ENCODE results near the gene SRD5A3.
A peak's percentile ranks its signal among the peaks of the same experiment; 100 is the strongest.

The SRD5A3 gene

DNA sequence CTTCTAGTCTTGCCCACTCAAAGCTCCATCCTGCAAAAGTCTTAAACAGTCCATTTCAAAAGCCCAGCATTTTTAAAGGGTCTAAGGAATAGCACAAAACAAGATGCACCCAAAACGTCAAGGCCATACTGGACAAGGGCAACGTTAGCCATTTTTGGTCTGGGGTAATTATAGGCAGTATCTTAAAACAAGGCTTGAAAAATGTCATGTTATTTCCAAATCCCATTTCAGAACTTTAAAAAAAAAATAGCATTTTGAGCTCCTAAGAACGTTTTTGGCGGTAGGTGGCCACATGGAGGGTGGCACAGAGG, 49.1 kb downstream of the SRD5A3 start:
- Histone ChIP-seq H3K27ac (ENCODE audit: low read depth, low read length, severe bottlenecking) (peak overlapping the region; percentile 82), H3K36me3 (ENCODE audit: control insufficient read depth, insufficient read depth, low read length) (peaks cover 8% of the 10 kb centered on the region), H3K9me3 (ENCODE audit: control insufficient read depth, low read length) (no peaks in the 10 kb centered on the region), H3K4me3 (ENCODE audit: extremely low read depth, insufficient read depth, low read length, poor library complexity, severe bottlenecking) (peak overlapping the region; percentile 91), H3K4me1 (ENCODE audit: control insufficient read depth, insufficient read depth, low read length, poor library complexity, severe bottlenecking) (no peaks in the 10 kb centered on the region)
- WGBS, 2 experiments (ENCODE audit: insufficient coverage in 2 of 2) = 0% methylated on average over 2 to 3 of the region's 4 CpGs

DNA sequence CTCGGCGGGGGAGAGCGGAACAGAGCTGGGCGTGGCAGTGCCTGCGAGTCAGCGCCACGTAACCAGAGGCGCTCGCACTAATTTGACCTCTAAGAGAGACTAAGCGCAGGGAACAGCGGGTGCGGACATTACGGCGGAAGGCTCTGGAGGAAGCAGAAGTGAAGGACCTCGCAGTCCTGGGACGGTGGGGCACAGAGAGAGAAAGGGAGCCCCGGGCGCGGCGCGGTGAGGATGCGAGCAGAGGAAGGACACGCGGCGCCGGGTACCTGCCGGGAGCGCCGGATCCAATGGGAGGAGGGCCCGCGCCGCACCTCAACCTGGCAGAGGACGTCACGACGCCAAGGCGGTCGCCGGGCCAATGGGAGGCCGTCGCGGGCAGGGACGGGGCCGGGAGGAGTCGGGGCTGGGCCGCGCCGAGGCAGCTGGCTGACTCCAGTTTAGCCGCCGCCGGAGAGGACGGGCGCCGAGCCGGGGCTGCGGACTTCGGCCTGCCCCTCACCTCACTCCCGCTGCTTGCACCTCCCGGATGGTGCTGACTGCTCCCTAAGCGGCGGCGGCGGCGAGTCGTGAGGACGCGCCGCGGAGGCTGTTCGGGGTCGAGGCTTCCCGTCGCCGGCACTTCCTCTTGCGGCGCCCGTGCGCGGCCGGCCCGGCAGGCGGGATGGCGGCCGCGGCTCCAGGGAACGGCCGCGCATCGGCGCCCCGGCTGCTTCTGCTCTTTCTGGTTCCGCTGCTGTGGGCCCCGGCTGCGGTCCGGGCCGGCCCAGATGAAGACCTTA, 49.7 kb downstream of the SRD5A3 start, which contains the start of gene TMEM165:
TMEM165 (plus strand) TSS at position 429 of the 779 bp plus-strand sequence; CDS start at position 662, 233 bp downstream.
- peak within 1 kb of the TSS; percentile 91 for H3K4me3 ChIP-seq (ENCODE audit: extremely low read depth, insufficient read depth, low read length, poor library complexity, severe bottlenecking)
- 0 to 1% methylated on average over 84 to 85 of the region's 95 CpGs for WGBS, 2 experiments (ENCODE audit: insufficient coverage in 2 of 2)
- no peaks in the 10 kb centered on the region for H3K9me3 ChIP-seq (ENCODE audit: control insufficient read depth, low read length)
- no peaks in the 10 kb centered on the region for H3K4me1 ChIP-seq (ENCODE audit: control insufficient read depth, insufficient read depth, low read length, poor library complexity, severe bottlenecking)
- peaks cover 12% of the 10 kb centered on the region for H3K36me3 ChIP-seq (ENCODE audit: control insufficient read depth, insufficient read depth, low read length)
- H3K27ac ChIP-seq (ENCODE audit: low read depth, low read length, severe bottlenecking) = peak within 1 kb of the TSS; percentile 82

DNA sequence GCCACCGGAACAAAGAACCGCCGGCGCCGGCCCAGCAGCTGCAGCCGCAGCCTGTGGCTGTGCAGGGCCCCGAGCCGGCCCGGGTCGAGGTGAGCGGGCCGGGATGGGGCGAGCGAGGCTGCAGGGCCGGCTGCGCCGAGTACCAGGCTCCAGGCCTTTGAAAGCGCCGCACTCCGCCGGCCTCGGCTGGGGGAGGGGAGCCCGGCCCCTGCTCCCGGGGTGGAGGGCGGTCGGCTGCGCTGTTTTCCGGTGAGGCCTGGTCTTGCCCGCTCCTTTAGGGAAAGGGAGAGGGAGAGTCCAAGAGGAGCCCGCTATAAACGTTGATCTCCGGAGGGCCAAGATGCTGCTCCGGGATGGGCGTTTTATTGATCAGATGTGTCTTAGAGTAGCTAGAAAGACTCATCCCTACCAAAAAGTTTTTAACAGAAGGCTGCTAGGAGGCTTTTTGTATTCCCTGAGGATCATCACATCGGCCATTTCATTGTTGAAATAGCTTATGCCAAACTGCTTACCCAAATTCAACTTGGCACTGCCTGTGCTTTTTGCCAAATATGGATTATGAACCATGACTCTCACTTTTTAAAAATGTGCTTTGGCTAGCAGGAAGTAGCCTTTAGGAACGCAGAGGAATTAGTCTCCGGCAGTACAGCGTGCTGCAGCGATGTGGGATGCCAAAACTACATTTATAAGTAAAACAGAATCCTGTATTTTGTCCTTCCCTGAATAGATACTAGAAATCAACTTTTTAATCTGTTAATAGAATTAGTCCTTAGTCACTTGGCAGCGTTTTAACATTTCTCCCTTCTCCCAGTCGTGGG, 50.5 kb downstream of the SRD5A3 start:
- Histone ChIP-seq H3K9me3 (ENCODE audit: control insufficient read depth, low read length) (no peaks in the 10 kb centered on the region), H3K4me3 (ENCODE audit: extremely low read depth, insufficient read depth, low read length, poor library complexity, severe bottlenecking) (peak overlapping the region; percentile 91), H3K36me3 (ENCODE audit: control insufficient read depth, insufficient read depth, low read length) (peaks cover 19% of the 10 kb centered on the region), H3K27ac (ENCODE audit: low read depth, low read length, severe bottlenecking) (peak overlapping the region; percentile 82), H3K4me1 (ENCODE audit: control insufficient read depth, insufficient read depth, low read length, poor library complexity, severe bottlenecking) (no peaks in the 10 kb centered on the region)
- 0 to 1% methylated on average over 28 to 32 of the region's 41 CpGs for WGBS, 2 experiments (ENCODE audit: insufficient coverage in 2 of 2)

DNA sequence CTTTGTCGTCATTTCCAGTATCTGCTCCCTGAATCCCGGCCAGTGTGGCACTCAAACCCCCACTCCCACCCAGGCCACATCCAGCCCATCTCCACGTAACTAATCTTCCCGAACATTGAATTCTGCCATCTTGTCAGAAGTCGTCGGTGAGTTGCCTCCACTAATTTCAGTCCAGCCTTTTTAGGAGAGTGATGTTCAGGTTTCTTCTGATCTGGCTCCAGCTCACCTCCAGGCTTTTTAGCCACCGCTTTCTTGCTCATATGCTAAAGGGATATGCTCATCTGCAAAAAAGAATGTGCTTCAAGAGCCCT, 51.0 kb downstream of the SRD5A3 start:
- no peak overlapping the region for H3K27ac ChIP-seq (ENCODE audit: low read depth, low read length, severe bottlenecking)
- H3K9me3 ChIP-seq (ENCODE audit: control insufficient read depth, low read length) = no peaks in the 10 kb centered on the region
- peaks cover 23% of the 10 kb centered on the region for H3K36me3 ChIP-seq (ENCODE audit: control insufficient read depth, insufficient read depth, low read length)
- H3K4me3 ChIP-seq (ENCODE audit: extremely low read depth, insufficient read depth, low read length, poor library complexity, severe bottlenecking) = peak overlapping the region; percentile 91
- H3K4me1 ChIP-seq (ENCODE audit: control insufficient read depth, insufficient read depth, low read length, poor library complexity, severe bottlenecking) = no peaks in the 10 kb centered on the region
- 1 to 14% methylated on average over 5 to 7 of the region's 7 CpGs for WGBS, 2 experiments (ENCODE audit: insufficient coverage in 2 of 2)

DNA sequence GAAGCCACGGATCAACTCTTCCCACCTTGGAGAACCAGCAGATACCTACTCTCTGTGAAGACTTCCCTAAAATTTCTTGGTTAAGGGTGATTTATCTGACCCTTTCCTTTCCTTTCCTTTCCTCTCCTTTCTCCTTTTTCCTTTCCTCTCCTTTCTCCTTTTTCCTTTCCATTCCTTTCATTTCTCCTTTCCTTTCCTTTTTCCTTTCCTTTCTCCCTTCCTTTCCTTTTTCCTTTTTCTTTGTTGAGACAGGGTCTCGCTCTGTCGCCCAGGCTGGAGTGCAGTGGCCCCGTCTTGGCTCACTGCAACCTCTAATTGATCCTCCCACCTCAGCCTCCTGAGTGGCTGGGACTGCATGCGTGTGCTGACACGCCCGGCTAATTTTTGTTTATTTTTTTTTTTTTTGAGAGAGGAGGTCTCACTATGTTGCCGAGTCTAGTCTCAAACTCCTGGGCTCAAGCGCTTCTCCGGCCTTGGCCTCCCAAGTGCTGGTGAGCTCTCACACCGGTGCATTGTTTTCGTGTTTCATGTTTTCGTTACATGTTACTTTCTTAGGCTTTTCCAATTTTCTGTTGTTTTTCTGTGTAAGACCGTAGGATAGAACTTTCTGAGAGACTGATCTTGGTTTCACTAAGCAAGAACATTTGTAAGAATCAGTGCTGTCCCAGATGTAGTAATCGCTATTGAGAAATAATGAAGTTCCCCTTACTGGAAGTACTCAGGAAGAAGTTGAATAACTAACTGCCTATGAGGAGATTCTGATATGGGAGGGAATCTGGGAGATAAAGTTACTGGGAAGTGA, 51.7 kb downstream of the SRD5A3 start:
- WGBS, 2 experiments (ENCODE audit: insufficient coverage in 2 of 2) = 9 to 25% methylated on average over 8 to 9 of the region's 15 CpGs
- Histone ChIP-seq H3K4me3 (ENCODE audit: extremely low read depth, insufficient read depth, low read length, poor library complexity, severe bottlenecking) (peak overlapping the region; percentile 91), H3K4me1 (ENCODE audit: control insufficient read depth, insufficient read depth, low read length, poor library complexity, severe bottlenecking) (no peaks in the 10 kb centered on the region), H3K9me3 (ENCODE audit: control insufficient read depth, low read length) (no peaks in the 10 kb centered on the region), H3K27ac (ENCODE audit: low read depth, low read length, severe bottlenecking) (no peak overlapping the region), H3K36me3 (ENCODE audit: control insufficient read depth, insufficient read depth, low read length) (peaks cover 27% of the 10 kb centered on the region)

DNA sequence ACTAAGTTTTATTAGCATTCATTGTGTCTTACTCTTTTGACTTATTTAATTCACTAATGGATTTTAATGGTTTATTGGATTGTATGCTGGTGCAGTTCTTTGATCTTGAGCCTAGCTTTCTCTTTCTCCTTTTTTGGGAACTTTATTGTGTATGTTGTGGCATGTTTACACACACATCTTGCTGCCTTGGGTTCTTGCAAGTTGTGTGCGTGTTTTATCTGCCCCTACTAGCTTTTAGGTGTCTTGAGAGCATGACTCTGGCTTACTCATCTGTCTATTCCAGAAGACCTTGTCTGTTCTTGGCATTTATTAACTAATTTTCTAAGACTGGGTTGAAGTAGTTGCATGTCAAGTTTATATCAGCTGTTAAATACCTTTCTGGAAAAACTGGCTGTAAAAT, 52.4 kb downstream of the SRD5A3 start:
- peaks cover 33% of the 10 kb centered on the region for H3K36me3 ChIP-seq (ENCODE audit: control insufficient read depth, insufficient read depth, low read length)
- H3K4me1 ChIP-seq (ENCODE audit: control insufficient read depth, insufficient read depth, low read length, poor library complexity, severe bottlenecking) = no peaks in the 10 kb centered on the region
- WGBS, 2 experiments (ENCODE audit: insufficient coverage in 2 of 2) = no CpG with 5 or more reads among the region's 1 CpG
- peak overlapping the region; percentile 91 for H3K4me3 ChIP-seq (ENCODE audit: extremely low read depth, insufficient read depth, low read length, poor library complexity, severe bottlenecking)
- no peaks in the 10 kb centered on the region for H3K9me3 ChIP-seq (ENCODE audit: control insufficient read depth, low read length)
- no peak overlapping the region for H3K27ac ChIP-seq (ENCODE audit: low read depth, low read length, severe bottlenecking)

DNA sequence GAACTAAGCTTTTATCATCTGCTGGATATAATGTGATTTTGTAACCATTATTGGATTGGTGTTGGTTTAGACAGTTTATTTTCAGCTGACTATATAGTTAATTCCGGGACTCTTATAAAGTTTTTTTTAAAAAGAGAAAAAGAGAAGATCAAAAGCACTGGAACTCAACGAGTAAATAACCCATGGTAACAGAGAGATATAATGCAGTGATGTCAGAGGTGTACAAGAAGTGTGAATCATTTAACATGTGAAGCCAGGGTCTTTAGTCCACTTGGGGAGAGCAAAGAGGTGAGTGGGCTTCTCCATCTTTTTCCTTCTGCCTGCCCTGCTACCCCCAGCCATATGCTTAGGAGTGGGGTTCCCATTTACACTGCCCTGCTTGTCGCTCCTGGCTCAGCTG, 52.9 kb downstream of the SRD5A3 start:
- Histone ChIP-seq H3K4me1 (ENCODE audit: control insufficient read depth, insufficient read depth, low read length, poor library complexity, severe bottlenecking) (no peaks in the 10 kb centered on the region), H3K27ac (ENCODE audit: low read depth, low read length, severe bottlenecking) (no peak overlapping the region), H3K36me3 (ENCODE audit: control insufficient read depth, insufficient read depth, low read length) (peaks cover 38% of the 10 kb centered on the region), H3K4me3 (ENCODE audit: extremely low read depth, insufficient read depth, low read length, poor library complexity, severe bottlenecking) (peak overlapping the region; percentile 91), H3K9me3 (ENCODE audit: control insufficient read depth, low read length) (no peaks in the 10 kb centered on the region)
- 83 to 94% methylated on average over 3 of the region's 3 CpGs for WGBS, 2 experiments (ENCODE audit: insufficient coverage in 2 of 2)

DNA sequence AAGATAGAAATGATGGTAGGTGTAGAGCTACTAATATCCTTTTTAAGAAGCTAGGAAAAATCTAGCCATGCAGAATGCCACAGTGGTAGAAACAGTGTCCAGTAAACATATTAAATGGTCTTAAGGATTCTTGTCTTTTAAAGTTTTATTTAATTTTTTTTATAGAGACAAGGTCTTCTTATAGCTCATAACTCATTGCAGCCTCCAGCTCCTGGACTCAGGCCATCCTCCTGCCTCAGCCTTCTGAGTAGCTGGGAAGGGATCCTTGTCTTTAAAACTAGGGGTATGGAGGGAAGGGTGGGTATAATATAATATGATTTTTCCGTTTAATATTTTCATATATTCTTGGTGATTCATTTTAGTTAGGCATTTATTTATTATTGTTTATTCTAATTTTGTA, 53.5 kb downstream of the SRD5A3 start:
- Histone ChIP-seq H3K9me3 (ENCODE audit: control insufficient read depth, low read length) (no peaks in the 10 kb centered on the region), H3K4me3 (ENCODE audit: extremely low read depth, insufficient read depth, low read length, poor library complexity, severe bottlenecking) (peak overlapping the region; percentile 91), H3K4me1 (ENCODE audit: control insufficient read depth, insufficient read depth, low read length, poor library complexity, severe bottlenecking) (no peaks in the 10 kb centered on the region), H3K36me3 (ENCODE audit: control insufficient read depth, insufficient read depth, low read length) (peaks cover 44% of the 10 kb centered on the region), H3K27ac (ENCODE audit: low read depth, low read length, severe bottlenecking) (no peak overlapping the region)
- WGBS, 2 experiments (ENCODE audit: insufficient coverage in 2 of 2) = no CpG with 5 or more reads among the region's 1 CpG

DNA sequence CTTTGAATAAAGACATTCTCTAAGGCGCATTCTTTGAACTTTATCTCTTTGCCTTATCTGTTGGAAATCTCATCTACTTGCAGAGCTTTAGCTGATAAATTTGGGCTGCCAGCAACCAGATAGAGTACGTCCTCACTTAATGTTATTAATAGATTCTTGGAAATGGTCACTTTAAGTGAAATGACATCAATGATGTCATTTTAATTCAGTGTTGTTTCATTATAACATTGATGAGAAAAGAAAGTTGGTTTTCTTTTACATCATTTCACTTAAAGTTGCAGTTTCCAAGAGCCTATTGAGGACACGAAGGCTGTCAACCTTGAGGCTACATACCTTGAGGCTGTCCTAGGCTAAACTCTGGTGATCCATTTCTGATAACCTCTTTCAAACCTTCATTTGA, 59.0 kb downstream of the SRD5A3 start:
- Histone ChIP-seq H3K4me1 (ENCODE audit: control insufficient read depth, insufficient read depth, low read length, poor library complexity, severe bottlenecking) (peaks cover 3% of the 10 kb centered on the region), H3K36me3 (ENCODE audit: control insufficient read depth, insufficient read depth, low read length) (peaks cover 85% of the 10 kb centered on the region), H3K27ac (ENCODE audit: low read depth, low read length, severe bottlenecking) (no peak overlapping the region), H3K4me3 (ENCODE audit: extremely low read depth, insufficient read depth, low read length, poor library complexity, severe bottlenecking) (no peak overlapping the region), H3K9me3 (ENCODE audit: control insufficient read depth, low read length) (no peaks in the 10 kb centered on the region)
- WGBS, 2 experiments (ENCODE audit: insufficient coverage in 2 of 2) = 84 to 100% methylated on average over 2 to 3 of the region's 3 CpGs

DNA sequence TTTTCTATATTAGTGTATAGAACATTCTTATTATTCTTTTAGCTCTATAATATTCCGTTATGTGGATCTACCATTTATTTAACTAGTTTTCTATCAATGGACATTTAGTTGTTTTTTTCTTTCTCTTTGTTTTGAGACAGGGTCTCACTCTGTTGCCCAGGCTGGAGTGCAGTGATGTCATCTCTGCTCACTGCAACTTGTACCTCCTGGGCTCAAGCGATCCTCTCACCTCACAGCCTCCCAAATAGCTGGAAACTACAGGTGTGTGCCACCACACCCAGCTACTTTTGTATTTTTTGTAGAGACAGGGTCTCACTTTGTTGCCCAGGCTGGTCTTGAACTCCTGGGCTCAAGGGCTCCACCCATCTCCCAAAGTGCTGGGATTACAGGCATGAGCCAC, 60.5 kb downstream of the SRD5A3 start:
- H3K4me3 ChIP-seq (ENCODE audit: extremely low read depth, insufficient read depth, low read length, poor library complexity, severe bottlenecking) = no peak overlapping the region
- no peak overlapping the region for H3K27ac ChIP-seq (ENCODE audit: low read depth, low read length, severe bottlenecking)
- H3K36me3 ChIP-seq (ENCODE audit: control insufficient read depth, insufficient read depth, low read length) = peaks cover 87% of the 10 kb centered on the region
- no peaks in the 10 kb centered on the region for H3K9me3 ChIP-seq (ENCODE audit: control insufficient read depth, low read length)
- 71 to 100% methylated on average over 1 of the region's 2 CpGs for WGBS, 2 experiments (ENCODE audit: insufficient coverage in 2 of 2)
- peaks cover 3% of the 10 kb centered on the region for H3K4me1 ChIP-seq (ENCODE audit: control insufficient read depth, insufficient read depth, low read length, poor library complexity, severe bottlenecking)

Measured in mesodermal cell (in vitro differentiated cells).